Prostate gland (tissue), 2 donors: ENCODE data around the gene P4HA3. TPM values are rescaled to one million over a fixed set of nuclear protein-coding genes. Genes with fewer than 3 reads are reported as not detected.
A peak's percentile ranks its signal among the peaks of the same experiment; 100 is the strongest.

Source experiments
- DNase-seq: peaks from one replicate; pipeline ENCODE4 v3.0.0-alpha.2; 2019; ENCODE audit warnings: low spot score
- H3K27ac ChIP-seq, 2 donors: fragments of 200-600 bp; sonication (generic); 2 replicates each; pipeline ENCODE4 v1.5.1; 2017 to 2019
- H3K27me3 ChIP-seq: fragments of 200-600 bp; sonication (generic); replicated peaks from 2 replicates; pipeline ENCODE4 v1.5.1; 2019; ENCODE audit not compliant: insufficient read depth
- H3K36me3 ChIP-seq, 2 donors: fragments of 200-600 bp; sonication (generic); 1 replicate in 1 of 2; 2 replicates in 1 of 2; pipeline versions ENCODE4 v1.5.1 to v1.8.1; 2017 to 2019
- H3K4me1 ChIP-seq: fragments of 200-600 bp; sonication (generic); replicated peaks from 2 replicates; pipeline ENCODE4 v1.5.1; 2019
- H3K4me3 ChIP-seq, 2 donors: fragments of 200-600 bp; sonication (generic); 2 replicates each; pipeline ENCODE4 v1.5.1; 2017 to 2019
- H3K9me3 ChIP-seq: fragments of 200-600 bp; sonication (generic); 2 replicates; pipeline ENCODE4 v1.5.1; 2017
- POLR2A ChIP-seq: fragments of 450-650 bp; IDR thresholded peaks from one replicate; pipeline ENCODE4 v1.6.1; 2016; ENCODE audit warnings: antibody characterized with exemption, mild to moderate bottlenecking
- POLR2AphosphoS5 ChIP-seq: sonication (generic); formaldehyde crosslinking; IDR thresholded peaks from one replicate; pipeline ENCODE4 v1.6.1; 2017; ENCODE audit warnings: antibody characterized with exemption
- WGBS: methylation state at CpG from one replicate; pipeline ENCODE4 v1.1.5; 2018; 5-methylcytosine and 5-hydroxymethylcytosine counted together
- intact Hi-C: fragments of 100-400 bp; cut with DNase I; formaldehyde crosslinking; loops from one replicate; pipeline ENCODE4 v1.14.2; 2022
- total RNA-seq, 2 donors: library from RNA; depleted of rRNA; stranded (reverse); fragments of >200 nt; gene quantifications; one replicate each; pipeline ENCODE4 v1.1.0, GENCODE V29; 2016
- TF ChIP-seq, protein P1 (sequence below), 4 experiments: fragments of 200-600 bp in 2 of 4; fragments of 450-650 bp in 2 of 4; sonication (generic) in 2 of 4; IDR thresholded peaks; 1 replicate in 3 of 4; 2 replicates in 1 of 4; pipeline ENCODE4 v1.5.1; 2016 to 2019; ENCODE audit warnings: antibody characterized with exemption in 4 of 4, mild to moderate bottlenecking in 2 of 4, moderate library complexity in 2 of 4

Gene P4HA3
- total RNA-seq, 2 donors from 2014 or later = 0.80 to 1.9 TPM

DNA sequence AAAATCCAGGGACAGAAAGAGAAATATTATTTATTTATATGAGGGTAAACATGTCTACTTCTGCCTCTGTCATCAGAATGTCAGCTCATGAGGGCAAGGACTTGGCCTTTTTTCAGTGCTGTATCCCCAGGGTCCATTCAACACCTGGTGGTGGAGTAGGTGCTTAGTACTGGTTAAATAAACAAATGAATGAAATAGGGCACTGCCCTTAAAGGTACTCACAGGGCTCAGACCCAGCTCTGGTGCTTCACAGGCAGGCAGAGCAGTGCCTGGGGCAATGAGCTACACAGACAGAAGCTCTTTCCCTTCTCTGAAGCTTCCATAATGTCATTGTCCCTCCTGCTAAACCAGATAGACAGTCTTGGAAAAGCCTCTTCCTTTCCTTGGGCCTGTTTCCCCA, 30.9 kb downstream of the P4HA3 start:
- intact Hi-C loops = no loop called here

DNA sequence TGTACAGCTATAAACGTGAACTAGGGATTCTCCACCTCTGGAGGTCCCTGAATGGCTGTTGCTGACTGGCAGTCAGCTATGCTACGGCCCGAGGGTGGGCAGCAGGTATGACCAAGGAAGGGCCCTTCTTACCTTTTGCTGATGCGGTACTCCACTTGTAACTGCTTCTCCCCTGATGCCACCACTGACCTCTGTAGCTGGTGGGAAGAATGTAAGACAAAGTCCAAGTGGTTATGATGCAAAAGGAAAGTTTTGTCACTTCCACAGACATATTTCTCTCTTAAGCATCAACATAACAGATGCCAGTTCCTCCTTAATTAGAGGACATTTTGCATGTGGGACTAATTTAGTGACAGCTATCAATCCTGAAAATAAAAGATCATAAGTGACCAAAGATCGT, 32.2 kb downstream of the P4HA3 start:
- intact Hi-C loops = loop anchor here (5.0 kb wide), 1 partner anchor 43 kb away; no protein-coding TSS in a partner anchor
- TF ChIP-seq POLR2AphosphoS5 (no peak), POLR2A (no peak)
- TF ChIP-seq, protein P1, sequence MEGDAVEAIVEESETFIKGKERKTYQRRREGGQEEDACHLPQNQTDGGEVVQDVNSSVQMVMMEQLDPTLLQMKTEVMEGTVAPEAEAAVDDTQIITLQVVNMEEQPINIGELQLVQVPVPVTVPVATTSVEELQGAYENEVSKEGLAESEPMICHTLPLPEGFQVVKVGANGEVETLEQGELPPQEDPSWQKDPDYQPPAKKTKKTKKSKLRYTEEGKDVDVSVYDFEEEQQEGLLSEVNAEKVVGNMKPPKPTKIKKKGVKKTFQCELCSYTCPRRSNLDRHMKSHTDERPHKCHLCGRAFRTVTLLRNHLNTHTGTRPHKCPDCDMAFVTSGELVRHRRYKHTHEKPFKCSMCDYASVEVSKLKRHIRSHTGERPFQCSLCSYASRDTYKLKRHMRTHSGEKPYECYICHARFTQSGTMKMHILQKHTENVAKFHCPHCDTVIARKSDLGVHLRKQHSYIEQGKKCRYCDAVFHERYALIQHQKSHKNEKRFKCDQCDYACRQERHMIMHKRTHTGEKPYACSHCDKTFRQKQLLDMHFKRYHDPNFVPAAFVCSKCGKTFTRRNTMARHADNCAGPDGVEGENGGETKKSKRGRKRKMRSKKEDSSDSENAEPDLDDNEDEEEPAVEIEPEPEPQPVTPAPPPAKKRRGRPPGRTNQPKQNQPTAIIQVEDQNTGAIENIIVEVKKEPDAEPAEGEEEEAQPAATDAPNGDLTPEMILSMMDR (IDR thresholded peaks at IDR 0.05) = no peak
- 65% methylated on average over 5 of the region's 5 CpGs for WGBS
- DNase-seq = no peak
- no peaks in the 10 kb centered on the region for H3K27me3 ChIP-seq
- H3K4me1 ChIP-seq = peaks cover 3% of the 10 kb centered on the region
- H3K4me3 ChIP-seq = no peak overlapping the region
- H3K9me3 ChIP-seq = no peaks in the 10 kb centered on the region
- no peaks in the 10 kb centered on the region for H3K36me3 ChIP-seq
- H3K27ac ChIP-seq = peak overlapping the region; percentile 22 to 49

More for the DNA sequence above, 30.9 kb downstream of the P4HA3 start:
- no peaks in the 10 kb centered on the region for H3K9me3 ChIP-seq
- no peak overlapping the region for H3K4me3 ChIP-seq
- no peak overlapping the region for H3K27ac ChIP-seq
- no peaks in the 10 kb centered on the region for H3K27me3 ChIP-seq
- DNase-seq = no peak
- H3K36me3 ChIP-seq = no peaks in the 10 kb centered on the region
- TF ChIP-seq, protein P1 (IDR thresholded peaks at IDR 0.05) = no peak
- TF ChIP-seq POLR2A (no peak), POLR2AphosphoS5 (no peak)
- peaks cover 3% of the 10 kb centered on the region for H3K4me1 ChIP-seq

DNA sequence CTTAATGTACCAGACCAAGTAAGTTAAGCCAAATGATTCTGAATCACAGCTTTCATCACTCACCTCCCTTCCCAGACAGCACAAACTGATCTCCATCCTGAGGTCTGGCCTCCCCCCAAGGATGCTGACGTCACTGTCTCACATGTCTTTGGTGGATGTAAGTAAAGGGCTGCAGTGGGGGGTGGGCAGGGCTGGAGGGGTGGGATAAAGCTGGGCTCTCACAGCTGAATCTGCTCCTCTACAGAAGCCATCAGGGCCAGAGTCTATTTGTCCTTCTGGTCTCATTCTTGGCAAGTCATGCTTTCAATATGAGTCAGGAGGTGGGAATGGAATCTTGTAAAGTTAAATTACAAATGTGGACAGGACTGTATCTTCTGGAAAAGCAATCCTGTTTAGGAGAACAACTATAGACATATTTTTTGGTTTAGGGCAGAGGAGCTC, 32.7 kb downstream of the P4HA3 start:
- no peaks in the 10 kb centered on the region for H3K9me3 ChIP-seq
- peak overlapping the region; percentile 22 to 49 for H3K27ac ChIP-seq
- intact Hi-C loops = loop anchor here (5.0 kb wide), 1 partner anchor 44 kb away; no protein-coding TSS in a partner anchor
- no peaks in the 10 kb centered on the region for H3K27me3 ChIP-seq
- no peak for DNase-seq
- no peak for TF ChIP-seq POLR2AphosphoS5
- no peak for TF ChIP-seq POLR2A
- TF ChIP-seq, protein P1 (IDR thresholded peaks at IDR 0.05) = no peak
- H3K4me1 ChIP-seq = peaks cover 3% of the 10 kb centered on the region
- H3K36me3 ChIP-seq = no peaks in the 10 kb centered on the region
- H3K4me3 ChIP-seq = no peak overlapping the region
- WGBS = 43% methylated on average over 1 of the region's 1 CpG

DNA sequence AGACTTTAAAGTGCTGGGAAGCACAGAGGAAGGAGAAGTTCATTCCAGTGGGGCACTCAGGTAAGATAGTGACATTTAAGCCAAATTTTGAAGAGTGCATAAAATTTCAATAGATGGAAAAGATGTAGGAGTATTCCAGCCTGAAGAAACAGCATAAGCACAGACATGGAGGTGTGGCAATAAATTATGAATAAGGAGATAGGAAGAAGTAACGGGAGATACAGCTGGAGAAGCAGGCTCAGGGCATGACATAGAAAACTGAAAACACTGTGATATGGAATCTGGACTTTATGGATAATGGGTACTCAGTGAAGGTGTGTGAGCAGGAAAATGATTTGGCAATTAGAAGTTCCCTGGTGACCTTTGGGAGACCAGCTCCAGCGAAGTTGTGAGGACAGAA, 33.3 kb downstream of the P4HA3 start:
- Histone ChIP-seq H3K27ac (peak overlapping the region; percentile 22 to 49), H3K27me3 (no peaks in the 10 kb centered on the region), H3K36me3 (no peaks in the 10 kb centered on the region), H3K4me3 (no peak overlapping the region), H3K4me1 (peaks cover 3% of the 10 kb centered on the region), H3K9me3 (no peaks in the 10 kb centered on the region)
- no peak for DNase-seq
- 73% methylated on average over 2 of the region's 2 CpGs for WGBS
- TF ChIP-seq, protein P1 (IDR thresholded peaks at IDR 0.05) = no peak
- no peak for TF ChIP-seq POLR2AphosphoS5
- no peak for TF ChIP-seq POLR2A
- intact Hi-C loops = loop anchor here (5.0 kb wide), 1 partner anchor 44 kb away; no protein-coding TSS in a partner anchor

DNA sequence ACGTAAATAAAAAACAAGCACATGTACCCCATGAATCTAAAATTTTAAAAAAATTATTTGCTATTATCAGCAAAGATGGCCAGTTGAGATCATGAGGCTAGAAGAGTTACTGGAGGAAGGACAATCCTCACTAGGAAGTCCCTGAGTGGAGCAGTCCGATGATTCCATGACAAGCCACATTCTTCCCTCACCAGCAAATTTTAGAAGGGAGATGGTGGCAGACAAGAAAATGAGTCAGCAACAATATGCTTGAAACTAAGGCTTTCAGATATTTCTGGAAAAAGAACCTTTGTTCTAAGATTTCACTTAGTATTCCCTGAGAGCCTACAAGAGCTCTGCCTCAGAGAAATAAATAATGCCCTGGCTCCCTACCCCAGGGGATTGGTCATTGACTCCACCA, 34.9 kb downstream of the P4HA3 start:
- no peak for DNase-seq
- H3K36me3 ChIP-seq = no peaks in the 10 kb centered on the region
- intact Hi-C loops = loop anchor here (5.0 kb wide), 1 partner anchor 46 kb away; no protein-coding TSS in a partner anchor
- no peaks in the 10 kb centered on the region for H3K9me3 ChIP-seq
- no peaks in the 10 kb centered on the region for H3K4me1 ChIP-seq
- no peak overlapping the region for H3K4me3 ChIP-seq
- 92% methylated on average over 2 of the region's 2 CpGs for WGBS
- TF ChIP-seq POLR2A (no peak), POLR2AphosphoS5 (no peak)
- TF ChIP-seq, protein P1 (IDR thresholded peaks at IDR 0.05) = no peak
- no peak overlapping the region for H3K27ac ChIP-seq
- H3K27me3 ChIP-seq = no peaks in the 10 kb centered on the region
